ENCODE measurements around the gene PCDHGA11. TPM values are rescaled to one million over a fixed set of nuclear protein-coding genes. Genes with fewer than 3 reads are reported as not detected.
"Not testable (repeated sequence)": the region's sequence is repeated elsewhere in the genome, so short reads cannot be mapped to it uniquely, and the experiment has no call there.

PCDHGA11 gene
- total and polyA plus RNA-seq, 2 experiments from 2014 or later = 15.3 to 21.7 TPM

GRCh38 chr5:141412854-141413539 lies 7.9 kb upstream of the PCDHGA11 start, which contains the start of gene PCDHGA10:
Gene PCDHGA10 (plus strand): TSS chr5:141412987. CDS start chr5:141413176, 189 bp downstream.
- Histone ChIP-seq H3K36me3 (ENCODE audit: low read depth) (no peaks in the 10 kb centered on the region), H3K79me2 (ENCODE audit: insufficient read depth) (peaks cover 6% of the 10 kb centered on the region; the same call in 1 of the 2 replicates), H3K27ac (no peak within 1 kb of the TSS), H3K4me1 (ENCODE audit: insufficient read depth) (peaks cover 5% of the 10 kb centered on the region; the same call in 1 of the 2 replicates), H3K4me3 (peak within 1 kb of the TSS; percentile 70), H3K9ac (peak within 1 kb of the TSS; percentile 35), H3K4me2 (ENCODE audit: unreplicated experiment) (peak within 1 kb of the TSS; percentile 66), H3K27me3 (replicated peaks; ENCODE audit: insufficient read depth) (no peaks in the 10 kb centered on the region), H3K9me3 (ENCODE audit: low read depth) (no peaks in the 10 kb centered on the region), H3F3A (ENCODE audit: insufficient read depth) (peaks cover 2% of the 10 kb centered on the region), H4K20me1 (ENCODE audit: insufficient read depth) (no peaks in the 10 kb centered on the region), H3K9me2 (ENCODE audit: insufficient read depth) (no peaks in the 10 kb centered on the region), H2AFZ (peak within 1 kb of the TSS; percentile 87)
- 25 to 35% methylated on average over 31 of the region's 31 CpGs for WGBS, 2 experiments (ENCODE audit: low coverage in 1 of 2, low lambda C conversion rate in 2 of 2, missing lambda C conversion rate in 2 of 2)
- in situ Hi-C loops (cut with MboI) = no loop called here
- DNase-seq = peak; percentile 94
- no peak for TF ChIP-seq EZH2phosphoT487 (IDR thresholded peaks at IDR 0.05; ENCODE audit: insufficient read depth, low read depth)

- H4K20me1 ChIP-seq (ENCODE audit: insufficient read depth) = no peaks in the 10 kb centered on the region
- TF ChIP-seq EZH2 (IDR thresholded peaks at IDR 0.05; ENCODE audit: insufficient read depth, poor library complexity, severe bottlenecking) (no peak), EZH2phosphoT487 (IDR thresholded peaks at IDR 0.05; ENCODE audit: insufficient read depth, low read depth) (no peak)
- H3K79me2 ChIP-seq (ENCODE audit: insufficient read depth) = peaks cover 10% of the 10 kb centered on the region
- peaks cover 8% of the 10 kb centered on the region for H3F3A ChIP-seq (ENCODE audit: insufficient read depth)
- H3K27ac ChIP-seq = no peak overlapping the region
- H3K27me3 ChIP-seq (replicated peaks; ENCODE audit: insufficient read depth) = no peaks in the 10 kb centered on the region
- H3K9ac ChIP-seq = peak overlapping the region; percentile 35
- no peaks in the 10 kb centered on the region for H3K9me3 ChIP-seq (ENCODE audit: low read depth)
- 27% methylated on average over 25 of the region's 25 CpGs for WGBS, 2 experiments (ENCODE audit: low coverage in 1 of 2, low lambda C conversion rate in 2 of 2, missing lambda C conversion rate in 2 of 2)
- no peaks in the 10 kb centered on the region for H3K36me3 ChIP-seq (ENCODE audit: low read depth)
- H2AFZ ChIP-seq = peak overlapping the region; percentile 87
- peaks cover 5% of the 10 kb centered on the region; the same call in 1 of the 2 replicates for H3K4me1 ChIP-seq (ENCODE audit: insufficient read depth)
- peak overlapping the region; percentile 66 for H3K4me2 ChIP-seq (ENCODE audit: unreplicated experiment)
- in situ Hi-C loops (cut with MboI) = no loop called here
- no peak for DNase-seq
- no peaks in the 10 kb centered on the region for H3K9me2 ChIP-seq (ENCODE audit: insufficient read depth)
- peak overlapping the region; percentile 70 for H3K4me3 ChIP-seq
These were observed 7.2 kb upstream of the PCDHGA11 start for GRCh38 chr5:141413540-141414069.

- not testable (repeated sequence) for H4K20me1 ChIP-seq (ENCODE audit: insufficient read depth); H3K36me3 ChIP-seq (ENCODE audit: low read depth); H2AFZ ChIP-seq; H3K9ac ChIP-seq; H3K27ac ChIP-seq; H3K4me2 ChIP-seq (ENCODE audit: unreplicated experiment); H3K9me3 ChIP-seq (ENCODE audit: low read depth); H3K4me3 ChIP-seq; H3K27me3 ChIP-seq (replicated peaks; ENCODE audit: insufficient read depth); H3K9me2 ChIP-seq (ENCODE audit: insufficient read depth); DNase-seq; H3K4me1 ChIP-seq (ENCODE audit: insufficient read depth)
- WGBS, 2 experiments (ENCODE audit: low coverage in 1 of 2, low lambda C conversion rate in 2 of 2, missing lambda C conversion rate in 2 of 2) = 51 to 54% methylated on average over 33 to 36 of the region's 46 CpGs
- in situ Hi-C loops (cut with MboI) = loop anchor here (5.0 kb wide), 1 partner anchor 148 kb away; no protein-coding TSS in a partner anchor
- Histone ChIP-seq H3F3A (ENCODE audit: insufficient read depth) (peaks cover 11% of the 10 kb centered on the region), H3K79me2 (ENCODE audit: insufficient read depth) (peaks cover 16% of the 10 kb centered on the region)
These were observed 6.1 kb upstream of the PCDHGA11 start for GRCh38 chr5:141414548-141415274.

GRCh38 chr5:141415275-141415618 lies 5.6 kb upstream of the PCDHGA11 start:
- H2AFZ ChIP-seq; H3K9me2 ChIP-seq (ENCODE audit: insufficient read depth); DNase-seq; H3K4me3 ChIP-seq; H3K36me3 ChIP-seq (ENCODE audit: low read depth); H3K9me3 ChIP-seq (ENCODE audit: low read depth); H3K9ac ChIP-seq; H3K27ac ChIP-seq; H3K4me2 ChIP-seq (ENCODE audit: unreplicated experiment); H4K20me1 ChIP-seq (ENCODE audit: insufficient read depth); H3K4me1 ChIP-seq (ENCODE audit: insufficient read depth); H3K27me3 ChIP-seq (replicated peaks; ENCODE audit: insufficient read depth): not testable (repeated sequence)
- peaks cover 12% of the 10 kb centered on the region for H3F3A ChIP-seq (ENCODE audit: insufficient read depth)
- WGBS, 2 experiments (ENCODE audit: low coverage in 1 of 2, low lambda C conversion rate in 2 of 2, missing lambda C conversion rate in 2 of 2) = 57 to 58% methylated on average over 24 of the region's 24 CpGs
- in situ Hi-C loops (cut with MboI) = loop anchor here (5.0 kb wide), 1 partner anchor 147 kb away; no protein-coding TSS in a partner anchor
- peaks cover 16% of the 10 kb centered on the region for H3K79me2 ChIP-seq (ENCODE audit: insufficient read depth)

- peak; percentile 96 for DNase-seq
- not testable (repeated sequence) for H3K9me3 ChIP-seq (ENCODE audit: low read depth); H4K20me1 ChIP-seq (ENCODE audit: insufficient read depth); H3K36me3 ChIP-seq (ENCODE audit: low read depth); H3K9me2 ChIP-seq (ENCODE audit: insufficient read depth); H3K27me3 ChIP-seq (replicated peaks; ENCODE audit: insufficient read depth)
- Histone ChIP-seq H3K4me3 (peak within 1 kb of the TSS; percentile 75), H2AFZ (peak within 1 kb of the TSS; percentile 72), H3K79me2 (ENCODE audit: insufficient read depth) (peaks cover 27% of the 10 kb centered on the region), H3F3A (ENCODE audit: insufficient read depth) (peaks cover 27% of the 10 kb centered on the region), H3K9ac (peak within 1 kb of the TSS; percentile 78), H3K4me1 (ENCODE audit: insufficient read depth) (peaks cover 14% of the 10 kb centered on the region; the same call in 1 of the 2 replicates), H3K27ac (peak within 1 kb of the TSS; percentile 64), H3K4me2 (ENCODE audit: unreplicated experiment) (peak within 1 kb of the TSS; percentile 68)
- in situ Hi-C loops (cut with MboI) = loop anchor here (5.0 kb wide), 1 partner anchor 145 kb away; no protein-coding TSS in a partner anchor
- WGBS, 2 experiments (ENCODE audit: low coverage in 1 of 2, low lambda C conversion rate in 2 of 2, missing lambda C conversion rate in 2 of 2) = 11 to 13% methylated on average over 37 to 47 of the region's 47 CpGs
These were observed 3.2 kb upstream of the PCDHGA11 start, which contains the start of gene PCDHGB7 for GRCh38 chr5:141417494-141418172. Gene PCDHGB7 (plus strand): TSS chr5:141417677. CDS start chr5:141417860, 183 bp downstream.

Measured in GM23248 (cell line).